OCI-LY3 (cell line): ENCODE results near the gene ZSWIM8.

Source experiments
- H2AFZ ChIP-seq: fragments of 200-600, 300-600 bp; shearing (Covaris generic); 2 replicates; pipeline ENCODE4 v1.6.0; 2014; ENCODE audit warnings: antibody characterized with exemption, low read depth, low read length
- H3K27ac ChIP-seq: fragments of 200-600, 300-600 bp; sonication (generic); 2 replicates; pipeline ENCODE4 v1.5.1; 2014; ENCODE audit warnings: mild to moderate bottlenecking, low read length, moderate library complexity, mixed read lengths
- H3K27me3 ChIP-seq: fragments of 200-600, 300-600 bp; sonication (generic); 2 replicates; pipeline ENCODE4 v1.6.1; 2014; ENCODE audit warnings: low read depth, low read length, mixed read lengths
- H3K36me3 ChIP-seq: fragments of 200-600, 300-600 bp; sonication (generic); replicated peaks from 2 replicates; pipeline ENCODE3; 2014; ENCODE audit warnings: low read depth, low read length, mixed read lengths
- H3K4me1 ChIP-seq: fragments of 300-600, 200-600 bp; sonication (generic); 2 replicates; pipeline ENCODE4 v1.6.1; 2014; ENCODE audit warnings: low read length, mixed read lengths
- H3K4me2 ChIP-seq: fragments of 200-600, 300-600 bp; sonication (generic); 2 replicates; pipeline ENCODE4 v1.6.1; 2014; ENCODE audit warnings: low read length, mixed read lengths
- H3K4me3 ChIP-seq: fragments of 300-600, 200-600 bp; sonication (generic); 2 replicates; pipeline ENCODE4 v1.5.1; 2014; ENCODE audit warnings: antibody characterized with exemption, mild to moderate bottlenecking, low read length, moderate library complexity
- H3K79me2 ChIP-seq: fragments of 300-600, 200-600 bp; shearing (Covaris generic); 2 replicates; pipeline ENCODE4 v1.6.1; 2014; ENCODE audit warnings: mild to moderate bottlenecking, low read length, mixed read lengths
- H3K9ac ChIP-seq: fragments of 300-600, 200-600 bp; shearing (Covaris generic); 2 replicates; pipeline ENCODE4 v1.6.0; 2014; ENCODE audit warnings: mild to moderate bottlenecking, low read length, moderate library complexity
- H3K9me3 ChIP-seq: fragments of 200-600, 300-600 bp; shearing (Covaris generic); 2 replicates; pipeline ENCODE4 v1.6.1; 2014; ENCODE audit warnings: low read length, mixed read lengths; ENCODE audit not compliant: insufficient read depth
- H4K20me1 ChIP-seq: fragments of 200-600, 300-600 bp; sonication (generic); 2 replicates; pipeline ENCODE4 v1.6.1; 2016; ENCODE audit warnings: low read length, mixed read lengths; ENCODE audit not compliant: insufficient read depth
- CTCF ChIP-seq: fragments of 200-600, 300-600 bp; sonication (generic); IDR thresholded peaks from 2 replicates; pipeline ENCODE4 v1.5.1; 2014; ENCODE audit warnings: antibody characterized with exemption, low read length, low read depth
- EZH2phosphoT487 ChIP-seq: fragments of 200-600 bp; shearing (Covaris generic); IDR thresholded peaks from 2 replicates; pipeline ENCODE4 v1.6.1; 2018; ENCODE audit warnings: antibody characterized with exemption, mixed run types, low read depth

The ZSWIM8 gene

GRCh38 chr10:73810735-73811465 is 25.5 kb downstream of the ZSWIM8 start:
- Histone ChIP-seq H3K9me3 (no peaks in the 10 kb centered on the region), H3K27me3 (no peaks in the 10 kb centered on the region), H2AFZ (0 out of 2 replicates have a peak overlapping the region, but pooled peaks have one; percentile 4), H3K4me2 (peak overlapping the region; percentile 74), H3K36me3 (peaks cover 20% of the 10 kb centered on the region), H3K4me3 (peak overlapping the region; percentile 96), H4K20me1 (no peaks in the 10 kb centered on the region), H3K27ac (peak overlapping the region; percentile 42), H3K79me2 (peaks cover 8% of the 10 kb centered on the region), H3K9ac (peak overlapping the region; percentile 77), H3K4me1 (peaks cover 6% of the 10 kb centered on the region; the same call in 1 of the 2 replicates)
- TF ChIP-seq CTCF (no peak), EZH2phosphoT487 (no peak)

- Histone ChIP-seq H3K4me1 (peaks cover 6% of the 10 kb centered on the region; the same call in 1 of the 2 replicates), H3K4me3 (no peak overlapping the region), H3K4me2 (no peak overlapping the region; the same call in 1 of the 2 replicates), H3K79me2 (peaks cover 8% of the 10 kb centered on the region), H4K20me1 (no peaks in the 10 kb centered on the region), H3K9me3 (no peaks in the 10 kb centered on the region), H3K36me3 (peaks cover 8% of the 10 kb centered on the region), H3K27ac (no peak overlapping the region), H3K27me3 (no peaks in the 10 kb centered on the region), H3K9ac (no peak overlapping the region), H2AFZ (no peak overlapping the region)
- TF ChIP-seq CTCF (no peak), EZH2phosphoT487 (no peak)
Measured at GRCh38 chr10:73812657-73813056, 27.3 kb downstream of the ZSWIM8 start.

GRCh38 chr10:73813333-73813732 is 27.9 kb downstream of the ZSWIM8 start:
- H3K9ac ChIP-seq, result no peak overlapping the region
- H3K27me3 ChIP-seq, result no peaks in the 10 kb centered on the region
- H3K27ac ChIP-seq, result no peak overlapping the region
- no peak overlapping the region for H2AFZ ChIP-seq
- H3K4me3 ChIP-seq, result no peak overlapping the region
- no peak overlapping the region for H3K4me2 ChIP-seq
- peaks cover 8% of the 10 kb centered on the region for H3K79me2 ChIP-seq
- H3K9me3 ChIP-seq, result no peaks in the 10 kb centered on the region
- H3K4me1 ChIP-seq, result peaks cover 6% of the 10 kb centered on the region; the same call in 1 of the 2 replicates
- TF ChIP-seq EZH2phosphoT487 (no peak), CTCF (no peak)
- H3K36me3 ChIP-seq, result peaks cover 3% of the 10 kb centered on the region
- H4K20me1 ChIP-seq, result no peaks in the 10 kb centered on the region

- Histone ChIP-seq H3K9ac (no peak overlapping the region), H3K4me3 (no peak overlapping the region), H3K36me3 (peaks cover 1% of the 10 kb centered on the region), H3K4me1 (peaks cover 6% of the 10 kb centered on the region; the same call in 1 of the 2 replicates), H4K20me1 (no peaks in the 10 kb centered on the region), H2AFZ (no peak overlapping the region), H3K9me3 (no peaks in the 10 kb centered on the region), H3K79me2 (peaks cover 8% of the 10 kb centered on the region), H3K27ac (no peak overlapping the region), H3K4me2 (no peak overlapping the region), H3K27me3 (no peaks in the 10 kb centered on the region)
- TF ChIP-seq CTCF, result no peak
- no peak for TF ChIP-seq EZH2phosphoT487
Measured at GRCh38 chr10:73814276-73814895, 29.0 kb downstream of the ZSWIM8 start.
